CD4-positive, CD25-positive, alpha-beta regulatory T cell (primary cell): Measurements from ENCODE around the gene DIP2C. TPM values are rescaled to one million over a fixed set of nuclear protein-coding genes. Genes with fewer than 3 reads are reported as not detected.
"Not testable (repeated sequence)": the region's sequence is repeated elsewhere in the genome, so short reads cannot be mapped to it uniquely, and the experiment has no call there.

Experiments used
- ATAC-seq, 2 donors: fragments of 150-1000 bp; cut with Tn5 transposase; one replicate each; pipeline ENCODE4 v1.10.0; 2021; ENCODE audit warnings: low read depth in 2 of 2, moderate number of reproducible peaks in 2 of 2, moderate library complexity in 1 of 2
- DNase-seq, 3 donors: peaks; one replicate each; pipeline versions ENCODE4 v3.0.0 to v3.0.0-alpha.2; 2012 to 2022; ENCODE audit warnings: mixed read lengths in 1 of 3
- H3K27ac ChIP-seq: one replicate; pipeline ENCODE4 v1.7.0; 2013; ENCODE audit warnings: mild to moderate bottlenecking, low read length; ENCODE audit not compliant: insufficient read depth, poor library complexity, severe bottlenecking
- H3K27me3 ChIP-seq: one replicate; pipeline ENCODE4 v1.7.0; 2013; ENCODE audit warnings: low read length; ENCODE audit not compliant: control insufficient read depth, insufficient read depth
- H3K36me3 ChIP-seq: one replicate; pipeline ENCODE4 v1.7.0; 2013; ENCODE audit warnings: mild to moderate bottlenecking, low read length, moderate library complexity; ENCODE audit not compliant: control insufficient read depth, insufficient read depth
- H3K4me1 ChIP-seq: 2 replicates; pipeline ENCODE4 v1.7.0; 2013; ENCODE audit warnings: mild to moderate bottlenecking, low read length; ENCODE audit not compliant: insufficient read depth, control insufficient read depth, poor library complexity, severe bottlenecking
- H3K4me3 ChIP-seq: one replicate; pipeline ENCODE4 v1.7.0; 2013; ENCODE audit warnings: low read depth, mild to moderate bottlenecking, low read length, moderate library complexity
- H3K9me3 ChIP-seq, 2 experiments: 1 replicate in 1 of 2; 2 replicates in 1 of 2; pipeline ENCODE4 v1.7.0; 2013; ENCODE audit warnings: low read length in 2 of 2, mild to moderate bottlenecking in 1 of 2, moderate library complexity in 1 of 2; ENCODE audit not compliant: control insufficient read depth in 2 of 2
- H3K27ac Mint-ChIP-seq, 3 donors: one replicate each; pipeline ENCODE4 v1.8.0; 2020 to 2022; ENCODE audit warnings: mild to moderate bottlenecking in 3 of 3, mixed read lengths in 3 of 3, moderate library complexity in 2 of 3
- H3K27me3 Mint-ChIP-seq: one replicate; pipeline ENCODE4 v1.8.0; 2022; ENCODE audit warnings: mild to moderate bottlenecking, mixed read lengths
- H3K36me3 Mint-ChIP-seq: one replicate; pipeline ENCODE4 v1.8.0; 2020; ENCODE audit warnings: mixed read lengths
- H3K4me1 Mint-ChIP-seq, 4 donors: one replicate each; pipeline ENCODE4 v1.8.0; 2020 to 2022; ENCODE audit warnings: mixed read lengths in 4 of 4, mild to moderate bottlenecking in 1 of 4
- H3K4me3 Mint-ChIP-seq, 4 donors: one replicate each; pipeline ENCODE4 v1.8.0; 2020 to 2022; ENCODE audit warnings: mild to moderate bottlenecking in 4 of 4, mixed read lengths in 4 of 4, moderate library complexity in 3 of 4
- H3K9me3 Mint-ChIP-seq, 7 donors: one replicate each; pipeline ENCODE4 v1.8.0; 2020 to 2022; ENCODE audit warnings: mixed read lengths in 7 of 7, mild to moderate bottlenecking in 3 of 7, moderate library complexity in 2 of 7
- polyA plus RNA-seq, 4 donors: library from polyadenylated mRNA; unstranded; fragments of 300-500 nt; fragmentation: Illumina TruSeq; gene quantifications; one replicate each; pipeline ENCODE4 v1.2.3, GENCODE V29; 2021
- total RNA-seq: library from RNA; stranded (reverse); gene quantifications from one replicate; pipeline ENCODE4 v1.2.3, GENCODE V29; 2022

DIP2C gene
- total and polyA plus RNA-seq, 5 donors from 2014 or later, result 0.47 to 4.1 (median 0.54) TPM

DNA sequence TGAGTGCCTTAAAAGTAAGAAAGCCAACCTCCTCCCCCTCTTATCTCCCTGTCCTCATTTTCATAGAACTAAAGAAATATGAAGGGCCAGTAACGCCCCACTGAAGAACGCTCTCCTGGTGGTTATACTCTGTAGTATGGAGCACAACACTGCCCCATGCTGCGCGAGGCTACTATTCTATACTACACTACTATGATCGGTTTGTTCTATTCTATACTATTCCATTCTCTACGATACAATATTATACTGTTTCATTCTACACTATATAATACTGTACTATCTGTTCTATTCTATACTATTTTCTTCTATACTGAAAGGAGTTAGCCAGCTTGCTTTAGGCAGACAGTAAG, 34.8 kb downstream of the DIP2C start:
- Histone ChIP-seq H3K36me3 (no peaks in the 10 kb centered on the region), H3K27ac (no peak overlapping the region), H3K27me3 (no peaks in the 10 kb centered on the region), H3K9me3 (no peaks in the 10 kb centered on the region), H3K4me3 (no peak overlapping the region), H3K4me1 (no peaks in the 10 kb centered on the region)
- ATAC-seq (no peak), DNase-seq (no peak)
- Mint-ChIP-seq H3K4me1 (peaks cover 0 to 3% (median 0%) of the 10 kb centered on the region in 4 donors), H3K36me3 (no peaks in the 10 kb centered on the region), H3K4me3 (no peak overlapping the region), H3K9me3 (no peaks in the 10 kb centered on the region), H3K27me3 (no peaks in the 10 kb centered on the region), H3K27ac (no peak overlapping the region)

DNA sequence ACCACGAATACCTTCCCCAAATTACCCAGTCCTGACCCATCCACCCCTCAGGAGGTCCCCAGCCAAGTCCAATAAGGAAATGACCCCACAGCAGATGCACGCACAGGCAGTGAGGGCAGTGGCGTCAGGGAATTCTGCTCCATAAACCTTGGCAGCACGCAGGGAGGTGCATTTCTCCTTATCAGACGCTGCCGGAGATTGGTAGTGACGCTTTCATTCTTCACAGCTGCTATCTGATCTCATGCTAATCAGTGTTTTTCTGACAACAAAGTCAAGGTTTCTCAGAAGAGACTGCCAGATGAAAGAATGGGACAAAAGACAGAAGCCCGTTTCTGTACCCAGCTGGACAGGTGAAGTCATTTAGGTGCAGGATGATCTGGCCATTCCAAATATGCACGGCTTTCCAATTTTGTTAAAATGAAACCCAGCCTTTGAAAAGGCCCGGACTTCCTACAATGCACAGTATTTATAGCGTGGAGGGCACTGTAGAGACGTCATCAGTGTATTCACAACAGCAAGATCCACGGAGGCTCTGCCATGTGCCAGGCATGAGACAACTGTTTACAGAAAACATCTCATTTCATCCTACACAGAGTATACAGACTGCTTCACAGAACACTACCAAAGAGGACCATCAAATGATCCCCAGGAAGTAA, 35.3 kb downstream of the DIP2C start:
- Mint-ChIP-seq H3K9me3 (no peaks in the 10 kb centered on the region), H3K27me3 (no peaks in the 10 kb centered on the region), H3K4me3 (no peak overlapping the region), H3K27ac (no peak overlapping the region), H3K36me3 (no peaks in the 10 kb centered on the region), H3K4me1 (no peaks in the 10 kb centered on the region)
- no peak overlapping the region for H3K27ac ChIP-seq
- ATAC-seq (no peak), DNase-seq (no peak)
- H3K4me1 ChIP-seq, result no peaks in the 10 kb centered on the region
- H3K36me3 ChIP-seq, result no peaks in the 10 kb centered on the region
- no peaks in the 10 kb centered on the region for H3K27me3 ChIP-seq
- no peaks in the 10 kb centered on the region for H3K9me3 ChIP-seq
- H3K4me3 ChIP-seq, result no peak overlapping the region

DNA sequence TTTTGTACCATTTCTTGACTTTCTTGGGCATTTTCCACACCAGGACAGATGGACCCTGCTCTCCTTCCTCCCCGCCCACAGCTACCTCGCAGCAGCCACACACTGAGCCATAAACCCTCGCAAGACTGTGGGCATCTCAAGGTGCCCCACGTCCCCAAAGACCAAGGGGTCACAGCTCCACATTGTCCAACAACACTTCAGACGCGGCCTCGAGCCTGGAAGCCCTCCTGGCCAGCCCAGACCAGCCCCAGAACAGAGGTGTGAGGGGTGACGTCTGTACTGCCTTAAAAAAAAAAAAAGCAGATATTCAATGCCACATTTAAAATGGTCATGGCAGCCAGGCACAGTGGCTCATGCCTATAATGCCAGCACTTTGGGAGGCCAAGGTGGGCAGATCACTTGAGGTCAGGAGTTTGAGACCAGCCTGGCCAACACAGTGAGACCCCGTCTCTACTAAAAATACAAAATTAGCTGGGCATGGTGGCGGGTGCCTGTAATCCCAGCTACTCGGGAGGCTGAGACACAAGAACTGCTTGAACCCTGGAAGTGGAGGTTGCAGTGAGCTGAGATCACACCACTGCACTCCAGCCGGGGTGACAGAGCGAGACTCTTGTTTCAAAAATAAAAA, 36.5 kb downstream of the DIP2C start:
- not testable (repeated sequence) for H3K27me3 Mint-ChIP-seq, H3K36me3 Mint-ChIP-seq, H3K27ac ChIP-seq, H3K9me3 ChIP-seq, DNase-seq, H3K9me3 Mint-ChIP-seq, H3K4me1 Mint-ChIP-seq, H3K4me3 ChIP-seq, H3K27me3 ChIP-seq, ATAC-seq, H3K36me3 ChIP-seq, H3K4me3 Mint-ChIP-seq, H3K4me1 ChIP-seq, H3K27ac Mint-ChIP-seq

DNA sequence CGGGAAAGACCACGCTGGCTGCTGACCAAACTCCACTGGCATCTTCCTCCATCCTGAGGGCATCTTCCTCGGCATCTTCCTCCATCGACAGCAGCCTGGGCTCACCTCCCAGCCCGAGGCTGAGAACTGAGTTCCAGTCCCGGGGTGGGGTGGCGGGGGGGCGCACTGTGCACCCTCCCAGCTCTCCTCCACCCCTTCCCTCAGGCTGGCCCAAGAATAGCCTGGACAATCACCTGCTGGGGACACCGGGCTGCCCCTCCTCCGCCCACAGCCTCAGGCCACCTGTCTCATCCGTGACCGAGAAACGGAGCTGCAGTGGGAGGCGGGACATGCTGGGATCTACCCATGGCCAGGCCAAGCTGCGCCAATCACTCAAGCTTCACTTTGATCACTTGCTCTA, 37.2 kb downstream of the DIP2C start:
- no peaks in the 10 kb centered on the region for H3K27me3 ChIP-seq
- H3K4me3 ChIP-seq, result no peak overlapping the region
- Mint-ChIP-seq H3K4me3 (no peak overlapping the region), H3K9me3 (no peaks in the 10 kb centered on the region), H3K27ac (no peak overlapping the region), H3K27me3 (no peaks in the 10 kb centered on the region), H3K4me1 (no peaks in the 10 kb centered on the region), H3K36me3 (no peaks in the 10 kb centered on the region)
- no peaks in the 10 kb centered on the region for H3K36me3 ChIP-seq
- DNase-seq (no peak), ATAC-seq (no peak)
- H3K27ac ChIP-seq, result no peak overlapping the region
- no peaks in the 10 kb centered on the region for H3K4me1 ChIP-seq
- no peaks in the 10 kb centered on the region for H3K9me3 ChIP-seq

DNA sequence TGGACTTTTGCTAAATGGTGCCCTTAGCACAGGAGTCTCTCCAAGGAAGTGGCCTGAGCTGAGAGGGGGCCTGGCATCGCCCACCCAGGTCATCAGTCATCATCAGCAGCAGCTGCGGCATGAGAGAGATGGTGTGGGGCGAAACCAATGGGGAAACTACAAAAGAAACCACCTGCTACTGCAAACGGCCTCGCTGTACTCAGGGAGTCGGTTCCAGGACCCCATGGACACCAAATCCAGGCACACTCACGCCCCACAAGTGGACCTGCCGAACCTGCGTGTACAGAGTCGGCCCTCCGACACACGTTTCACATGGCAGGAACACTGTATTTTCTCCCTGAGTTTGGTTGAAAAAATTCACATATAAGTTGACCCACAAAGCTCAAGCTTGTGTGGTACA, 37.8 kb downstream of the DIP2C start:
- no peaks in the 10 kb centered on the region for H3K36me3 ChIP-seq
- no peaks in the 10 kb centered on the region for H3K9me3 Mint-ChIP-seq
- ATAC-seq, result no peak
- H3K27ac ChIP-seq, result no peak overlapping the region
- H3K4me3 Mint-ChIP-seq, result no peak overlapping the region
- no peaks in the 10 kb centered on the region for H3K27me3 ChIP-seq
- no peak overlapping the region for H3K4me3 ChIP-seq
- no peak for DNase-seq
- H3K36me3 Mint-ChIP-seq, result no peaks in the 10 kb centered on the region
- H3K4me1 Mint-ChIP-seq, result no peaks in the 10 kb centered on the region
- H3K27ac Mint-ChIP-seq, result no peak overlapping the region
- no peaks in the 10 kb centered on the region for H3K9me3 ChIP-seq
- H3K4me1 ChIP-seq, result no peaks in the 10 kb centered on the region
- no peaks in the 10 kb centered on the region for H3K27me3 Mint-ChIP-seq

DNA sequence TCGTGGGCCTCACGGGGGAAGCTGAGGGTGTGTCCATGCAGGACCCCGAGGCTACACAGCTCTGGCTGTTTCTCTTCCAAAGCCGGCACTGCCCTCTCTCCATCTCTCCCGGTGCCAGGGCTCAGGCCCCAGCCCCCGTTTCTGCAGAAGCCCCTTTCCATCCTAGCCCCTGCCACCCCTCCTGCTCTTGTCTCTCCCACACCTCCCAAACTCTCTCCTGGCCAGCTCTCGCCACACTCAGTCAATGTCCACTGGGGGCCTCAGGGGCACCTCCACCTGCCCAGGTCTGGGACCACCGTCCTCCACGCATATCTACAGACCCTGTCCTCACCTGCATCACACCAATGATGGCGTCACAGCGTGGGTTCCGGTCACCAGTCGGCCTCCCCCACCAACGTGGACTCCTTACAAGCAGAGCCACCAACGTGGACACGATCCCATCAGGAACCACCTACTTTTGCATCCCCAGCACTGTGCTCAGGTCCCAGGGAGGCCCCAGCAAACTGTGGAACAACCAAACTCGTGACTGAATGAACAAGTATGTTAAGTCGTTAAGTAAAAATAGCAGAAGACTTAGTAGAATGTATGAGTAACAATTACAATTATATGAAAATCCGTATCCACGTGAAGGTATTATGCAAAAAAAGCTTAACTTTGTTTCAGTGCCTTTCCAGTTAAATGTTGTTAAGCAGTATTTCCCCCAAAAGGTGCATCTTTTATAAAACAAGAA, 38.4 kb downstream of the DIP2C start:
- no peaks in the 10 kb centered on the region for H3K4me1 ChIP-seq
- H3K9me3 ChIP-seq, result no peaks in the 10 kb centered on the region
- H3K4me1 Mint-ChIP-seq, result no peaks in the 10 kb centered on the region
- H3K36me3 ChIP-seq, result no peaks in the 10 kb centered on the region
- H3K4me3 Mint-ChIP-seq, result no peak overlapping the region
- no peaks in the 10 kb centered on the region for H3K36me3 Mint-ChIP-seq
- H3K9me3 Mint-ChIP-seq, result no peaks in the 10 kb centered on the region
- no peak for ATAC-seq
- H3K27me3 Mint-ChIP-seq, result no peaks in the 10 kb centered on the region
- H3K4me3 ChIP-seq, result no peak overlapping the region
- no peak overlapping the region for H3K27ac Mint-ChIP-seq
- H3K27me3 ChIP-seq, result no peaks in the 10 kb centered on the region
- H3K27ac ChIP-seq, result no peak overlapping the region
- DNase-seq, result no peak

DNA sequence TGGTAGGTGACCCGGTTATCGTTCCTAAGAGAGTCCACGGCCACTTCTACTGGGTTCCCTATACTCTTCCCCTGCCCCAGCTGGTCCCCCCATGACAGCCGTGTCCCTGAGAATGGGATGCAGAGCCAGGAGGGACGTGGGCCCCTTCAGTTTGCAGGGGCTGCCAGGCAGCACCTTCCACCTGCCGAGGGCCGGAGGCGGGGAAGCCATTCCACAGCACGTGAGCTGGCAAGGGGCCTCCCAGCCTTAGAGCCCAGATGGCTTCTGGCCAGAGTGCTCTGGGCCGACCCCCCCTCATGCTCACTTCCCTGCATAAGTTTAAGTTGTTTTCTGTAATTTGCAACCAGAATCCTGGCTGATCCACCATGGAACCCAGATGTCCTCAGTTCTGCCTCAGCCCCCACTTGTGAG, 39.0 kb downstream of the DIP2C start:
- H3K27me3 Mint-ChIP-seq, result no peaks in the 10 kb centered on the region
- H3K9me3 ChIP-seq, result no peaks in the 10 kb centered on the region
- H3K4me3 ChIP-seq, result no peak overlapping the region
- no peak overlapping the region for H3K27ac Mint-ChIP-seq
- H3K27ac ChIP-seq, result no peak overlapping the region
- no peaks in the 10 kb centered on the region for H3K27me3 ChIP-seq
- no peaks in the 10 kb centered on the region for H3K9me3 Mint-ChIP-seq
- H3K36me3 ChIP-seq, result no peaks in the 10 kb centered on the region
- H3K4me3 Mint-ChIP-seq, result no peak overlapping the region
- ATAC-seq (no peak), DNase-seq (no peak)
- no peaks in the 10 kb centered on the region for H3K4me1 ChIP-seq
- no peaks in the 10 kb centered on the region for H3K4me1 Mint-ChIP-seq
- no peaks in the 10 kb centered on the region for H3K36me3 Mint-ChIP-seq
